K562 (cell line): Measurements from ENCODE around the gene ZNF74. TPM values are rescaled to one million over a fixed set of nuclear protein-coding genes. Genes with fewer than 3 reads are reported as not detected.

ENCODE experiments used
- KDM4B ChIP-seq, 2 experiments: fragments of 450-650 bp in 1 of 2; sonication (generic) in 1 of 2; IDR thresholded peaks; 2 replicates each; pipeline ENCODE4 v1.6.1; 2016 to 2017; ENCODE audit warnings: borderline replicate concordance in 2 of 2, antibody characterized with exemption in 1 of 2, low read depth in 1 of 2, mild to moderate bottlenecking in 1 of 2
- KDM5B ChIP-seq: fragments of 200-600 bp; sonication (generic); IDR thresholded peaks from 2 replicates; pipeline ENCODE4 v1.6.1; 2012; ENCODE audit warnings: low read depth, mild to moderate bottlenecking, moderate library complexity, low read length, control low read depth, inconsistent platforms; ENCODE audit not compliant: insufficient replicate concordance
- MAFF ChIP-seq: IDR thresholded peaks from 2 replicates; pipeline ENCODE4 v1.6.1; 2012; ENCODE audit warnings: low read length, improper control_type of control experiment
- MTA1 ChIP-seq: fragments of 450-650 bp; IDR thresholded peaks from 2 replicates; pipeline ENCODE4 v1.6.1; 2017; ENCODE audit warnings: borderline replicate concordance
- MYC ChIP-seq, 2 experiments: fragments of 250-450 bp in 1 of 2; sonication (Bioruptor Pico) in 1 of 2; IDR thresholded peaks; 2 replicates each; pipeline versions ENCODE4 v1.5.1 to v1.6.1; 2012 to 2021; ENCODE audit warnings: low read depth in 2 of 2, borderline replicate concordance in 1 of 2, improper control_type of control experiment in 1 of 2, low read length in 1 of 2, mild to moderate bottlenecking in 1 of 2, moderate library complexity in 1 of 2
- NFIC ChIP-seq: fragments of 450-650 bp; IDR thresholded peaks from 2 replicates; pipeline ENCODE4 v1.6.1; 2017; ENCODE audit warnings: mild to moderate bottlenecking, inconsistent platforms
- NUFIP1 ChIP-seq: fragments of 450-650 bp; IDR thresholded peaks from 2 replicates; pipeline ENCODE4 v1.6.1; 2018; ENCODE audit not compliant: partially characterized antibody
- PHTF2 ChIP-seq: fragments of 250-450 bp; sonication (Bioruptor Pico); IDR thresholded peaks from 2 replicates; pipeline ENCODE4 v1.5.0; 2021; ENCODE audit warnings: mild to moderate bottlenecking
- POLR2G ChIP-seq: fragments of 200-400 bp; formaldehyde crosslinking; IDR thresholded peaks from 2 replicates; pipeline ENCODE4 v1.6.1; 2017; ENCODE audit warnings: low read depth, mild to moderate bottlenecking, antibody characterized with exemption, low read length, moderate library complexity
- TSC22D4 ChIP-seq: fragments of 450-650 bp; IDR thresholded peaks from 2 replicates; pipeline ENCODE4 v1.6.1; 2016; ENCODE audit warnings: missing genetic modification characterization, missing biosample characterization, control low read depth
- ZNF224 ChIP-seq: sonication (generic); formaldehyde crosslinking; IDR thresholded peaks from 2 replicates; pipeline ENCODE4 v1.8.0; 2022; ENCODE audit warnings: mild to moderate bottlenecking, missing genetic modification reagents
- polyA plus RNA-seq, 8 experiments: library from polyadenylated mRNA; depleted of rRNA in 4 of 8; stranded (reverse) in 5 of 8; unstranded in 3 of 8; fragments of >200 nt; fragmentation: Nextera tagmentation in 2 of 8; fragmentation: Illumina TruSeq in 1 of 8; extraction: Ambion mirVana in 2 of 8; extraction: Trizol in 1 of 8; gene quantifications; 2 replicates each; pipeline versions ENCODE4 v1.2.1 to v1.2.3, GENCODE V29; 2011 to 2014; ENCODE audit warnings: inconsistent platforms in 1 of 8, missing spikeins in 1 of 8
- total RNA-seq, 7 experiments: library from RNA; depleted of rRNA in 6 of 7; stranded (reverse); fragments of >200 nt in 6 of 7; fragmentation: Illumina TruSeq in 2 of 7; extraction: Trizol in 2 of 7; gene quantifications; 2 replicates each; pipeline versions ENCODE4 v1.2.1 to v1.2.3, GENCODE V29; 2011 to 2021; ENCODE audit warnings: low replicate concordance in 1 of 7
- TF ChIP-seq, protein P1 (sequence below): sonication (generic); formaldehyde crosslinking; IDR thresholded peaks from 2 replicates; pipeline ENCODE4 v1.8.0; 2023; ENCODE audit warnings: missing genetic modification reagents, mild to moderate bottlenecking, borderline replicate concordance
- TF ChIP-seq, protein P2 (sequence below): sonication (generic); formaldehyde crosslinking; IDR thresholded peaks from 2 replicates; pipeline ENCODE4 v1.4.0; 2020; ENCODE audit warnings: mild to moderate bottlenecking, missing genetic modification reagents
- TF ChIP-seq, protein P3 (sequence below): fragments of 450-650 bp; IDR thresholded peaks from 2 replicates; pipeline ENCODE4 v1.6.1; 2016; ENCODE audit warnings: borderline replicate concordance
- TF ChIP-seq, protein P4 (sequence below): fragments of 250-450 bp; sonication (Bioruptor Pico); IDR thresholded peaks from 2 replicates; pipeline ENCODE4 v1.8.0; 2022; ENCODE audit warnings: moderate library complexity, mild to moderate bottlenecking, inconsistent platforms

Gene ZNF74
- total and polyA plus RNA-seq, 9 of the 15 experiments (the other 6 are each of a cell fraction or from before 2014, with no cell fraction given), result 2.4 to 53.5 (median 31.5) TPM

GRCh38 chr22:20423008-20423905 is 29.3 kb downstream of the ZNF74 start (continued):
- TF ChIP-seq, protein P1, sequence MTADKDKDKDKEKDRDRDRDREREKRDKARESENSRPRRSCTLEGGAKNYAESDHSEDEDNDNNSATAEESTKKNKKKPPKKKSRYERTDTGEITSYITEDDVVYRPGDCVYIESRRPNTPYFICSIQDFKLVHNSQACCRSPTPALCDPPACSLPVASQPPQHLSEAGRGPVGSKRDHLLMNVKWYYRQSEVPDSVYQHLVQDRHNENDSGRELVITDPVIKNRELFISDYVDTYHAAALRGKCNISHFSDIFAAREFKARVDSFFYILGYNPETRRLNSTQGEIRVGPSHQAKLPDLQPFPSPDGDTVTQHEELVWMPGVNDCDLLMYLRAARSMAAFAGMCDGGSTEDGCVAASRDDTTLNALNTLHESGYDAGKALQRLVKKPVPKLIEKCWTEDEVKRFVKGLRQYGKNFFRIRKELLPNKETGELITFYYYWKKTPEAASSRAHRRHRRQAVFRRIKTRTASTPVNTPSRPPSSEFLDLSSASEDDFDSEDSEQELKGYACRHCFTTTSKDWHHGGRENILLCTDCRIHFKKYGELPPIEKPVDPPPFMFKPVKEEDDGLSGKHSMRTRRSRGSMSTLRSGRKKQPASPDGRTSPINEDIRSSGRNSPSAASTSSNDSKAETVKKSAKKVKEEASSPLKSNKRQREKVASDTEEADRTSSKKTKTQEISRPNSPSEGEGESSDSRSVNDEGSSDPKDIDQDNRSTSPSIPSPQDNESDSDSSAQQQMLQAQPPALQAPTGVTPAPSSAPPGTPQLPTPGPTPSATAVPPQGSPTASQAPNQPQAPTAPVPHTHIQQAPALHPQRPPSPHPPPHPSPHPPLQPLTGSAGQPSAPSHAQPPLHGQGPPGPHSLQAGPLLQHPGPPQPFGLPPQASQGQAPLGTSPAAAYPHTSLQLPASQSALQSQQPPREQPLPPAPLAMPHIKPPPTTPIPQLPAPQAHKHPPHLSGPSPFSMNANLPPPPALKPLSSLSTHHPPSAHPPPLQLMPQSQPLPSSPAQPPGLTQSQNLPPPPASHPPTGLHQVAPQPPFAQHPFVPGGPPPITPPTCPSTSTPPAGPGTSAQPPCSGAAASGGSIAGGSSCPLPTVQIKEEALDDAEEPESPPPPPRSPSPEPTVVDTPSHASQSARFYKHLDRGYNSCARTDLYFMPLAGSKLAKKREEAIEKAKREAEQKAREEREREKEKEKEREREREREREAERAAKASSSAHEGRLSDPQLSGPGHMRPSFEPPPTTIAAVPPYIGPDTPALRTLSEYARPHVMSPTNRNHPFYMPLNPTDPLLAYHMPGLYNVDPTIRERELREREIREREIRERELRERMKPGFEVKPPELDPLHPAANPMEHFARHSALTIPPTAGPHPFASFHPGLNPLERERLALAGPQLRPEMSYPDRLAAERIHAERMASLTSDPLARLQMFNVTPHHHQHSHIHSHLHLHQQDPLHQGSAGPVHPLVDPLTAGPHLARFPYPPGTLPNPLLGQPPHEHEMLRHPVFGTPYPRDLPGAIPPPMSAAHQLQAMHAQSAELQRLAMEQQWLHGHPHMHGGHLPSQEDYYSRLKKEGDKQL (CRISPR knock-in tag), result no peak
- TF ChIP-seq MYC (IDR thresholded peaks at IDR 0.05; ENCODE audit: low read depth, low read length), result 0 out of 2 replicates have a peak, but pooled peaks have one; percentile 27
- TF ChIP-seq MYC (CRISPR knock-in tag; IDR thresholded peaks at IDR 0.05; ENCODE audit: borderline replicate concordance, low read depth), result peak; percentile 2; the same call in 1 of the 2 replicates
- TF ChIP-seq, protein P2, sequence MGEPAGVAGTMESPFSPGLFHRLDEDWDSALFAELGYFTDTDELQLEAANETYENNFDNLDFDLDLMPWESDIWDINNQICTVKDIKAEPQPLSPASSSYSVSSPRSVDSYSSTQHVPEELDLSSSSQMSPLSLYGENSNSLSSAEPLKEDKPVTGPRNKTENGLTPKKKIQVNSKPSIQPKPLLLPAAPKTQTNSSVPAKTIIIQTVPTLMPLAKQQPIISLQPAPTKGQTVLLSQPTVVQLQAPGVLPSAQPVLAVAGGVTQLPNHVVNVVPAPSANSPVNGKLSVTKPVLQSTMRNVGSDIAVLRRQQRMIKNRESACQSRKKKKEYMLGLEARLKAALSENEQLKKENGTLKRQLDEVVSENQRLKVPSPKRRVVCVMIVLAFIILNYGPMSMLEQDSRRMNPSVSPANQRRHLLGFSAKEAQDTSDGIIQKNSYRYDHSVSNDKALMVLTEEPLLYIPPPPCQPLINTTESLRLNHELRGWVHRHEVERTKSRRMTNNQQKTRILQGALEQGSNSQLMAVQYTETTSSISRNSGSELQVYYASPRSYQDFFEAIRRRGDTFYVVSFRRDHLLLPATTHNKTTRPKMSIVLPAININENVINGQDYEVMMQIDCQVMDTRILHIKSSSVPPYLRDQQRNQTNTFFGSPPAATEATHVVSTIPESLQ (CRISPR knock-in tag), result no peak
- TF ChIP-seq TSC22D4 (tag), result no peak
- peak; percentile 37; the same call in 1 of the 2 replicates for TF ChIP-seq POLR2G
- no peak for TF ChIP-seq PHTF2
- no peak for TF ChIP-seq KDM4B (IDR thresholded peaks at IDR 0.05; ENCODE audit: borderline replicate concordance in 2 of 2, low read depth in 1 of 2)
- TF ChIP-seq MTA1, result no peak
- TF ChIP-seq, protein P3, sequence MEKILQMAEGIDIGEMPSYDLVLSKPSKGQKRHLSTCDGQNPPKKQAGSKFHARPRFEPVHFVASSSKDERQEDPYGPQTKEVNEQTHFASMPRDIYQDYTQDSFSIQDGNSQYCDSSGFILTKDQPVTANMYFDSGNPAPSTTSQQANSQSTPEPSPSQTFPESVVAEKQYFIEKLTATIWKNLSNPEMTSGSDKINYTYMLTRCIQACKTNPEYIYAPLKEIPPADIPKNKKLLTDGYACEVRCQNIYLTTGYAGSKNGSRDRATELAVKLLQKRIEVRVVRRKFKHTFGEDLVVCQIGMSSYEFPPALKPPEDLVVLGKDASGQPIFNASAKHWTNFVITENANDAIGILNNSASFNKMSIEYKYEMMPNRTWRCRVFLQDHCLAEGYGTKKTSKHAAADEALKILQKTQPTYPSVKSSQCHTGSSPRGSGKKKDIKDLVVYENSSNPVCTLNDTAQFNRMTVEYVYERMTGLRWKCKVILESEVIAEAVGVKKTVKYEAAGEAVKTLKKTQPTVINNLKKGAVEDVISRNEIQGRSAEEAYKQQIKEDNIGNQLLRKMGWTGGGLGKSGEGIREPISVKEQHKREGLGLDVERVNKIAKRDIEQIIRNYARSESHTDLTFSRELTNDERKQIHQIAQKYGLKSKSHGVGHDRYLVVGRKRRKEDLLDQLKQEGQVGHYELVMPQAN, result no peak
- TF ChIP-seq, protein P4, sequence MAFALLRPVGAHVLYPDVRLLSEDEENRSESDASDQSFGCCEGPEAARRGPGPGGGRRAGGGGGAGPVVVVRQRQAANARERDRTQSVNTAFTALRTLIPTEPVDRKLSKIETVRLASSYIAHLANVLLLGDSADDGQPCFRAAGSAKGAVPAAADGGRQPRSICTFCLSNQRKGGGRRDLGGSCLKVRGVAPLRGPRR (CRISPR knock-in tag), result no peak
- no peak for TF ChIP-seq MAFF
- TF ChIP-seq ZNF224 (CRISPR knock-in tag), result no peak
- TF ChIP-seq KDM5B, result peak; percentile 26
- TF ChIP-seq NFIC, result no peak
- no peak for TF ChIP-seq NUFIP1
